ENCODE data around the gene SLC15A2.
"Not testable (repeated sequence)": the region's sequence is repeated elsewhere in the genome, so short reads cannot be mapped to it uniquely, and the experiment has no call there.

SLC15A2 gene

DNA sequence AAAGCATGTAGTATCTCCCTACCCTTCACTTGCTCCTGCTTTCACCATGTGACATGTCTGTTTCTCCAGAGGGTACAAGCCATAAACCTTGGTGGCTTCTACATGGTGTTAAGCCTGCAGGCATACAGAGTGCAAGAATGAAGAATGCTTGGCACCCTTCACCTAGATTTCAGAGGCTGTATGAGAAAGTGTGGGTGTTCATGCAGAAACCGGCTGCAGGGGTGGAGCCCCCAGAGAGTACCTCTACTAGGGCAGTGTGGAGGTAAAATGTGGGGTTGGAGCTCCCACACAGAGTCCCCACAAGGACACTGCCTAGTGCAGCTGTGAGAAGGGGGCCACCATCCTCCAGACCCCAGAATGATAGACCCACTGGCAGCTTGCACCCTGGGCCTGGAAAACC is 32.2 kb downstream of the SLC15A2 start:
- no peak for DNase-seq

GRCh38 chr3:121938141-121938855 is 44.1 kb downstream of the SLC15A2 start:
- DNase-seq: not testable (repeated sequence)

- no peak for DNase-seq
Observed at GRCh38 chr3:121941592-121941991, 47.4 kb downstream of the SLC15A2 start.

GRCh38 chr3:121942116-121942786 is 48.0 kb downstream of the SLC15A2 start:
- DNase-seq: no peak

- no peak for DNase-seq
Observed at GRCh38 chr3:121943431-121943830, 49.2 kb downstream of the SLC15A2 start.

GRCh38 chr3:121948641-121949040 is 54.4 kb downstream of the SLC15A2 start:
- DNase-seq: no peak

GRCh38 chr3:121951291-121951919 is 57.2 kb downstream of the SLC15A2 start:
- DNase-seq: no peak

DNA sequence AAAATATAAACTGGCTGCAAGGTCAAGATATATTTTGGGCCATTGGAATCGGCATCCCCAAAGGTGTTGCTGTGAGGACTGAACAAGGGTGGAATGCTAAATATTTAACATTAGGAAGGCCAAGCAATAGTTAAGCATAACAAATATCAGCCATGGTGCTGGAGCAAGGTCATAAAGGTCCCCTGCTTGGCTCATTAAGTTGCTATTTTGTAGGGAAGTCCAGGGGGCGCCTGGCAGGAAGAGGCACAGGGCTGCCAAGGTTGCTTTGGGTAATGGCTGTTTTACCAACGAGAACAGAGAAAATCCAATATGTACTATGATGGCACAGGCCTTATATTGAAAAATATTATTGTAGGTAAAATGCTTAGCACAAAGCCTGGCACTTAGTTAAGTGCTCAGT is 62.2 kb downstream of the SLC15A2 start:
- no peak for DNase-seq

GRCh38 chr3:121957674-121958415 is 63.6 kb downstream of the SLC15A2 start:
- no peak for DNase-seq

DNA sequence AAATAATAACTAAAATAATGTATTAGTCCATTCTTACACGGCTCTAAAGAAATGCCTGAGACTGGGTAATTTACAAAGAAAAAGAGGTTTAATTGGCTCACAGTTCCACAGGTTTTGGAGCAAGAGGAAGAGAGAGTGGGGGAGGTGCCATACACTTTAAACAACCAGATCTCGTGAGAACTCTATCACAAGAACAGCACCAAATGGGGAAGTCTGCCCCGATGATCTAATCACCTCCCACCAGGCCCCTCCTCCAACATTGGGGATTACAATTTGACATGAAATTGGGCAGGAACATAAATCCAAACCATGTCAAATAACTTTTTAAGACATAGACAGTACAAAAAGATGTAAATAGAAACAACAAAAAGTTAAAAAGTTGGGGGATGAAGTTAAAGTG is 64.6 kb downstream of the SLC15A2 start:
- DNase-seq: no peak

GRCh38 chr3:121961283-121961682 is 67.1 kb downstream of the SLC15A2 start:
- no peak for DNase-seq

DNA sequence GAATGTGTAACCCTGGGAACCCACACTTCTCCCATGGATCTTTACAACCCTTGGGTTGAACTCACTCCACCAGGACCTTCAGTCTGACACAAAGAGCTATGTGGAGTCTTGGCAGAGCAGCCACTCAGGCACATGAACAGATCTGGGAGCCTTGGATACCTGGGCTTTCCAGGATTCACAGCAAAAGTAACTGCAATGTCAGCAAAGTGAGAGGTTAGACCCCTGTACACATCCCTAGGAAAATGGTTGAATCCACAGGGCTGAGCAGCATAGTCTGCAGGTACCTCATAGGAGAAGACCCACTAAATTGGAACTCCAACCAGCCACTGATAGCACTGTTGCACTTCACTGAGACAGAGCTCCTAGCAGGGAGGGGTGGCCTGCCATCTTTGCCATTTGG is 68.2 kb downstream of the SLC15A2 start:
- no peak for DNase-seq

DNA sequence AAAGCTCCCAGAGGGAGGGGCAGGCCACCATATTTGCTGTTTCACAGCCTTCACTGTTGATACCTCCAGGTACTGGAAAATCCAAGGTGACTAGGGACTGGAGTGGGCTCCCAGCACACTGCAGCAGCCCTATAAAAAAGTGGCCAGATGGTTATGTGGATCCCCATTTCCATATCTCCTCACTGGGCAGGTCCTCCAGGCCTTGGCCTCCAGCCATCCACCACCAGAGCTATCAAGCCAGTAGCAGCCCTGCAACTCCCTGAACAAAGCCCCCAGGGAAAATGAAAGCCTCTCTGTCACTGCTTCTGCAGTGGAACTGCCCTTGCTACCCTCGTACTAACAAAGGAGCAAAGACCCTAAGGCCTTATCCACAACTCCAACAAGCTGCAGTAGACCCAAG is 69.4 kb downstream of the SLC15A2 start:
- no peak for DNase-seq

- no peak for DNase-seq
Observed at GRCh38 chr3:121969631-121970030, 75.4 kb downstream of the SLC15A2 start.

DNA sequence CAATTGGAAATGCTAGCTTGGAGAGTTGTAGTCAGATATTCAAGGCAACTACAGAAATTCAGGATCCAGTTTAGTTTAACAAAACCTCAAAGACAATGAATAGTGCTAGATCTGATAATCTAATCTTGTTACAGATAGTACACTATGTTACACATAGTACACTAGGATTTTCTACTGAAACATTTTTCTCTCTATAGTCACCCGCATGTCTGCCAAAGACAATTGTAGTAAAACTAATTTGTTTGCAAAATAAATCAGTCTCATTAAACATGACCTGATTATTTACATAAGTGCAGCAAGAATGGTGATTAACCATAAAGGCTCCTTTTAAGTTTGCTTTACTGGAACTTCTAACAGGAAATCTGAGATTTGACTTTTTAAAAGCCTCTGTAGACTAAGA is 75.8 kb downstream of the SLC15A2 start:
- DNase-seq: no peak

GRCh38 chr3:121974601-121975111 is 80.5 kb downstream of the SLC15A2 start:
- DNase-seq: no peak

- no peak for DNase-seq
Observed at GRCh38 chr3:121975702-121976302, 81.6 kb downstream of the SLC15A2 start.

DNA sequence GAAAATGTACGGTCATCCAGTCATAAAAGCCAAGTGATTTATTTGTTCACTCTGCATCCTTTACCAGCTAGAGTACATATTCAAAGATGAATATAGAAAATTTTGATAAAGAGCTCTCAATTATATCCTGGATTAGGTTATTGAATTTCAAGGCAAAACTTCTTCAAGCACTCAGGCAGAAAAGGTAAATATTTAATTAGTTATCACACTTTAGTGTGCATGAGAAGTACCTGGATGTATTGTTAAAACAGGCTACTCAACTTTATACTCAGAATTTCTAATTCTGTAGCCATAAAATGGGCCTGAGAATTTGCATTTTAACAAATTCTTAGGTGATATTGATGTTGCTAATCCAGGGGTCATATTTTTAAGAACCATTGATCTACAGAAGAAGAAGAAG is 82.5 kb downstream of the SLC15A2 start:
- no peak for DNase-seq

GRCh38 chr3:121979246-121979645 is 85.0 kb downstream of the SLC15A2 start:
- no peak for DNase-seq

DNA sequence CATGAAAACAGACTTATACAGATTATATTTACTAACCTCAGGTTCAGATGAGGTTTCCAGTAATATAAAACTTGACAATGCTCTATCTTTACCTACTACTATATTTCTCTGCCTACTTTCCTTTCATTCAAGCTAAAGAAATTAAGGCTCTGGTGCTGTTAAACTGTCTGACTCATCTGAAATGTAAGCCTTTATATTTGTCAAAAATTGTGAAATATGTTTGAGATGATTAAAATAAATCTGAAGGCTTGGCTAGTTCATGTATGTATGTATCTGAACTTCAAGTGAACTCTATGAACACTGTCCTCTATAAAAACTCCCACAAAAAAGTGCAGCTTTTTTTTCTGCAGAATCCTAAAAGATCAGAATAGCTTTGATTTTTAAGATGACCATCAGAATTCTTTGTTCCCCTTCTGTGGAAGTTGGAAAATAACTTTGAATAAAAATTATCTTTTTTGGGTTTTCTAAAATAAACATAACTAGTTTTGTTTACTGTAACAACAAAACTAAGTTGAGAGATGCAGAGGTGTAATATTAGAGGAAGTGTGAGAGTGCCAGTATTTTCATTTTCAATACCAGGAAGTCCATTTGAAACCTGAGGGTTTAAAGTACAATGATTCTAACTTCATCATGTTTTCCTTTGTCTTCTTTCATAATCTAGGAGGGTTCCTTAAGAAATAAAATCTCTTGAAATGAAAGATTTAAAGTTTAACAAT is 85.7 kb downstream of the SLC15A2 start:
- no peak for DNase-seq

GRCh38 chr3:121980450-121980796 is 86.2 kb downstream of the SLC15A2 start:
- no peak for DNase-seq

DNA sequence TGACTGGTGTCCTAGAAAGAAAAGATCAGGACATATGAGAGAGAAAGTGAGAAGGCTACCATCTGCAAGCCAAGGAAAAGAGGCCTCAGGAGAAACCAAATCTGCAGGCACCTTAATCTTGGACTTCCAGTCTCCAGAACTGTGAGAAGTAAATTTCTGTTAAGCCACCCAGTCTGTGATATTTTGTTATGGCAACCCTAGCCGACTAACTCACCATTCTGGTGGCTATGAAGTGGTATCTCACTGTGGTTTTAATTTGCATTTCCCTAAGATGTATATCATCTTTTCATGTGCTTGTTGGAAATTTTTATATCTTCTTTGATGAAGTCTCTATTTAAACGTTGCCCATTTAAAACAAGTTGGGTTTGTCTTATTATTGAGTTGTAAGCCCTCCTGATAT is 87.3 kb downstream of the SLC15A2 start:
- DNase-seq: no peak
